MM.1S (cell line): ENCODE results near the gene SMOC2.

Source experiments
- DNase-seq: peaks from one replicate; pipeline ENCODE4 v3.0.0-alpha.2; 2015
- H2AFZ ChIP-seq: fragments of 300-600 bp; sonication (generic); 2 replicates; pipeline ENCODE4 v1.6.0; 2016; ENCODE audit warnings: antibody characterized with exemption, low read length
- H3F3A ChIP-seq: fragments of 300-600 bp; sonication (generic); 2 replicates; pipeline ENCODE4 v1.6.1; 2016; ENCODE audit warnings: mild to moderate bottlenecking, antibody characterized with exemption, low read length, moderate library complexity, mixed read lengths; ENCODE audit not compliant: insufficient read depth
- H3K27ac ChIP-seq: fragments of 300-600 bp; sonication (generic); 2 replicates; pipeline ENCODE4 v1.5.1; 2016; ENCODE audit warnings: mild to moderate bottlenecking, low read length
- H3K27me3 ChIP-seq: fragments of 300-600 bp; sonication (generic); replicated peaks from 2 replicates; pipeline ENCODE4 v1.6.0; 2016; ENCODE audit warnings: low read length; ENCODE audit not compliant: insufficient read depth
- H3K36me3 ChIP-seq: fragments of 300-600 bp; sonication (generic); replicated peaks from 2 replicates; pipeline ENCODE4 v1.6.1; 2016; ENCODE audit warnings: mild to moderate bottlenecking, low read length, mixed read lengths; ENCODE audit not compliant: insufficient read depth
- H3K4me1 ChIP-seq: fragments of 300-600 bp; sonication (generic); 2 replicates; pipeline ENCODE4 v1.6.1; 2016; ENCODE audit warnings: low read length, mixed read lengths
- H3K4me2 ChIP-seq: fragments of 300-600 bp; sonication (generic); 2 replicates; pipeline ENCODE4 v1.6.0; 2016; ENCODE audit warnings: low read depth, low read length
- H3K4me3 ChIP-seq: fragments of 300-600 bp; sonication (generic); 2 replicates; pipeline ENCODE4 v1.5.1; 2016; ENCODE audit warnings: low read length, mixed read lengths
- H3K79me2 ChIP-seq: fragments of 300-600 bp; sonication (generic); 2 replicates; pipeline ENCODE4 v1.6.1; 2016; ENCODE audit warnings: mixed run types, low read length, mixed read lengths
- H3K9ac ChIP-seq: fragments of 300-600 bp; sonication (generic); 2 replicates; pipeline ENCODE4 v1.6.1; 2016; ENCODE audit warnings: low read length, mixed read lengths
- H3K9me2 ChIP-seq: fragments of 300-600 bp; sonication (generic); replicated peaks from 2 replicates; pipeline ENCODE4 v1.6.1; 2016; ENCODE audit warnings: mild to moderate bottlenecking, low read length, mixed read lengths; ENCODE audit not compliant: insufficient read depth
- H3K9me3 ChIP-seq: fragments of 300-600 bp; sonication (generic); replicated peaks from 2 replicates; pipeline ENCODE4 v1.6.1; 2016; ENCODE audit warnings: mild to moderate bottlenecking, low read length, mixed read lengths; ENCODE audit not compliant: insufficient read depth
- H4K20me1 ChIP-seq: fragments of 300-600 bp; sonication (generic); 2 replicates; pipeline ENCODE4 v1.6.1; 2016; ENCODE audit warnings: mild to moderate bottlenecking, low read length, moderate library complexity, mixed read lengths; ENCODE audit not compliant: insufficient read depth
- CTCF ChIP-seq: fragments of 300-600 bp; sonication (generic); IDR thresholded peaks from 2 replicates; pipeline ENCODE4 v1.5.1; 2016; ENCODE audit warnings: antibody characterized with exemption, low read length, mixed read lengths
- EZH2 ChIP-seq: fragments of 300-600 bp; sonication (generic); optimal IDR thresholded peaks from 2 replicates; pipeline ENCODE3; 2017; ENCODE audit warnings: low read depth, mild to moderate bottlenecking, antibody characterized with exemption, low read length, mixed read lengths
- EZH2phosphoT487 ChIP-seq: fragments of 300-600 bp; sonication (generic); IDR thresholded peaks from 2 replicates; pipeline ENCODE4 v1.6.1; 2018; ENCODE audit warnings: antibody characterized with exemption, low read length

The SMOC2 gene

GRCh38 chr6:168575346-168576098 is 134.5 kb downstream of the SMOC2 start:
- no peak overlapping the region for H2AFZ ChIP-seq
- no peak overlapping the region for H3K4me3 ChIP-seq
- no peaks in the 10 kb centered on the region for H4K20me1 ChIP-seq
- no peaks in the 10 kb centered on the region for H3F3A ChIP-seq
- H3K27ac ChIP-seq = no peak overlapping the region
- H3K9me2 ChIP-seq = no peaks in the 10 kb centered on the region
- no peak overlapping the region for H3K4me2 ChIP-seq
- H3K79me2 ChIP-seq = no peaks in the 10 kb centered on the region
- H3K9ac ChIP-seq = no peak overlapping the region
- H3K4me1 ChIP-seq = no peaks in the 10 kb centered on the region
- TF ChIP-seq CTCF = no peak
- TF ChIP-seq EZH2phosphoT487 = no peak
- H3K27me3 ChIP-seq = no peaks in the 10 kb centered on the region; the same call in 1 of the 2 replicates
- no peaks in the 10 kb centered on the region for H3K9me3 ChIP-seq
- no peaks in the 10 kb centered on the region for H3K36me3 ChIP-seq
- DNase-seq = no peak

- H3K9me3 ChIP-seq = no peaks in the 10 kb centered on the region
Measured at GRCh38 chr6:168576388-168576787, 135.4 kb downstream of the SMOC2 start.

GRCh38 chr6:168577496-168577895 is 136.5 kb downstream of the SMOC2 start:
- no peaks in the 10 kb centered on the region for H3F3A ChIP-seq
- H3K36me3 ChIP-seq = no peaks in the 10 kb centered on the region
- DNase-seq = no peak
- no peaks in the 10 kb centered on the region for H3K79me2 ChIP-seq
- H3K27me3 ChIP-seq = no peaks in the 10 kb centered on the region
- no peaks in the 10 kb centered on the region for H3K4me1 ChIP-seq
- TF ChIP-seq EZH2 (no peak), CTCF (no peak), EZH2phosphoT487 (no peak)
- no peak overlapping the region for H3K4me2 ChIP-seq
- no peaks in the 10 kb centered on the region for H3K9me2 ChIP-seq
- no peak overlapping the region for H3K9ac ChIP-seq
- no peak overlapping the region for H2AFZ ChIP-seq
- H4K20me1 ChIP-seq = no peaks in the 10 kb centered on the region
- no peaks in the 10 kb centered on the region for H3K9me3 ChIP-seq
- no peak overlapping the region for H3K27ac ChIP-seq
- H3K4me3 ChIP-seq = no peak overlapping the region

More at GRCh38 chr6:168576388-168576787, 135.4 kb downstream of the SMOC2 start:
- DNase-seq = no peak
- no peak overlapping the region for H3K4me3 ChIP-seq
- no peaks in the 10 kb centered on the region for H3K36me3 ChIP-seq
- H3K27ac ChIP-seq = no peak overlapping the region
- no peak overlapping the region for H2AFZ ChIP-seq
- H3K4me2 ChIP-seq = no peak overlapping the region
- TF ChIP-seq CTCF (no peak), EZH2 (no peak), EZH2phosphoT487 (no peak)
- no peaks in the 10 kb centered on the region for H3F3A ChIP-seq
- no peaks in the 10 kb centered on the region for H3K79me2 ChIP-seq
- H3K27me3 ChIP-seq = no peaks in the 10 kb centered on the region
- H3K9me2 ChIP-seq = no peaks in the 10 kb centered on the region
- no peaks in the 10 kb centered on the region for H3K4me1 ChIP-seq
- no peak overlapping the region for H3K9ac ChIP-seq
- H4K20me1 ChIP-seq = no peaks in the 10 kb centered on the region
